ENCODE measurements around the gene CACNA2D1.

Gene CACNA2D1

DNA sequence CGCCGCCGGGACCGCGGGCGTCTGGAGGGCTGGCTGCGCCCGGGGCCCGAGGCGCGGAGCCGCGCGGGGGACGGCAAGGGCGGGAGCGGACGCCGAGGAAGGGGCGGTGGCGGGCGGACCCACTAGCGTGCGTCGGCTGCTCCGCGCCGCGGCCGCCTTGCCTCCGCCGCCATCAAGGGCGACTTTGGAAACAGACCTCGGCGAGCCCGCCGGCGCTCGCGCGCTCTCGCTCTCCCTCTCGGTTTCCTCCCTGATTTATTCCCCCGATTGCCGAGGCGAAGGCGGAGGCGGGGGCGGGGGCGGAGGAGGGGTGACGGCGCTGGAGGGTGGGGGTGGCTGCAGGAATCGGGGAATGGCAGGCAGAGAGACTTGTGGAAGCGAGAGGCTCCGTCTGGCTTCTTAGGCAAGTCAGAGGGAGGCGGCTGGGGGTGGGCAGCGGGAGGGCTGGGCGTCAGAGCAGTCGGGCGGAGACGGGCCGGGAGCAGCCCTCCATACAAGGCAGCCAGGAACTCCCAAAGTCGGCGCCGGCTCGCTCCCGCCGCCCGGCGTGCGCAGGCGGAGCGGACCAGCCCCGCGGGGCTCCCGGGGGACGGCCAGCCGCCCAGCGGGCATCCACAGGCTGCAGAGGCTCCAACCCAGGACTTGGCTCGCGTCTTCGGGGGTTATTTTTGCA is at the start of gene CACNA2D1:
CACNA2D1 (minus strand) TSS at position 231 of the 673 bp plus-strand sequence.
- DNase-seq, result no peak

DNA sequence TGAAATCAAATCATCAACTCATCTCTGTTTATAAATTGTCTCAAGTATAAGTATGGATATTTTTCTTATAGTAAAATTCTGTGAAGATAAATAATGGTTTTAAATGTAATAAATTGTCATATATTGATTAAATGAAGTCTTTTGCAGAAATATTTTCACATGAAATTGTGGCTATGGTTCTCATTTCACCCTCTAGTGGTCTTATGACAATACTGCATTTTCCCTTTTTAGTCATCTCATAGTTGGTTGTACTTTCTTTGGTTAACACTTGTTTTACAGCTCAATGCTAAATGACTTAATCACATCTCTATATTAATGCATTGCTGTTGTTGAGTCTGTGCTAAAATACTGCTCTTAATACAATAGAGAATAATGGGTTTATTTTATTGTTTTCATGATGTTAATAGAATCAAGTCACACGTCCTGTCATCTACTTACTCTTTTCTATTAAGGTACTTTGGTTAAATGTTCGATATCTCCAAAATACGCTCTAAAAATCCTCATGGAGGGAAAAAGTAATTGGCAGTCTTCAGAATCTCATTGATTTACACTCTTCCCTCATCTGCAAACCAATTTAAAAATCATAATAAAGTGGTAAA is 38.0 kb upstream of the CACNA2D1 start:
- DNase-seq, result no peak

DNA sequence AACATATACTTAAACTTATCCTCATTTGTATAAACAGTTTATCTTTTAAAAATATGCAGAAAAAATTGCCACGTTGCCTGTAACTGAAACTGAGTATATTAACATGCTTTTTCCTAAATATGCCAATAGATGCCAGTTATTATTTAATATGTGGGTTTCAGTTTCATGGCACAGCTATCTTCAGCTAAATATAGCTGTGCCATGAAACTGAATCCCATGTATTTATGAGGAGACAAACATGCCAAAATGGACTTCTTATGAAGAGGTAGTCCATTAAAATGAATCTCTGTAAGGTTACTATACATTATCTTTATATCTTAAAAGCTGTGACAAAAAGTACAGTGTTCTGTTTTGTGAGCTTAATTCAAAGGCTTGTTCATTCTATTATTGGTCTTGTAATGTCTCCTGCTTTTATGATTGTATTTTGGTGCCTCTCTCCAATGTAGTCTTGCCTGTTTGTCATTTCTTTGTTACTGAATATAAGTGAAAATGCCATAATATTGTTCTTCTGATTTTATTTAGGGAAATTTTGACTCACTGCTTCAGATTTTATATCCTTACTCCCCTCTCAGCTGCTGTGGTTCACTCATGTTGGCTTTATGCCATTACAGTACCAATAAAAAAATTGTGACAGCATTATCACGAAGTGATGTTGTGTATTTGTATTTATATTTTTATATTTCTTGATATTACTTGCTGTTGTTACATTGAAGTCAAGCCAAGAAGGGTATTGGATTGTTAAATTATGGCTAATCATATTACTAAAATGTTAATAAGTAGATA is 34.3 kb upstream of the CACNA2D1 start:
- DNase-seq, result no peak

DNA sequence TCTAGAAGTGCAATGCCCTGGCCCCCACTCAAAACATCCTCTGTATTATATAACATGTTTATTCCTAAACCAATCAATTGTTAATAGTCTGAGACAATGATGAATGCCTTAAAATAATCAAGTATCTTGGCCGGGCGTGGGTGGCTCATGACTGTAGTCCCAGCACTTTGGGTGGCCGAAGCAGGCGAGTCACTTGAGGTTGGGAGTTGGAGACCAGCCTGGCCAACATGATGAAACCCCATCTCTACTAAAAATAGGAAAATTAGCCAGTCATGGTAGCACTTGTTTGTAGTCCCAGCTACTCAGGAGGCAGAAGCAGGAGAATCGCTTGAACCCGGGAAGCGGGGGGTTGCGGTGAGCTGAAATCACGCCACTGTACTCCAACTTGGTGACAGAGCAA is 29.4 kb upstream of the CACNA2D1 start:
- DNase-seq, result no peak

DNA sequence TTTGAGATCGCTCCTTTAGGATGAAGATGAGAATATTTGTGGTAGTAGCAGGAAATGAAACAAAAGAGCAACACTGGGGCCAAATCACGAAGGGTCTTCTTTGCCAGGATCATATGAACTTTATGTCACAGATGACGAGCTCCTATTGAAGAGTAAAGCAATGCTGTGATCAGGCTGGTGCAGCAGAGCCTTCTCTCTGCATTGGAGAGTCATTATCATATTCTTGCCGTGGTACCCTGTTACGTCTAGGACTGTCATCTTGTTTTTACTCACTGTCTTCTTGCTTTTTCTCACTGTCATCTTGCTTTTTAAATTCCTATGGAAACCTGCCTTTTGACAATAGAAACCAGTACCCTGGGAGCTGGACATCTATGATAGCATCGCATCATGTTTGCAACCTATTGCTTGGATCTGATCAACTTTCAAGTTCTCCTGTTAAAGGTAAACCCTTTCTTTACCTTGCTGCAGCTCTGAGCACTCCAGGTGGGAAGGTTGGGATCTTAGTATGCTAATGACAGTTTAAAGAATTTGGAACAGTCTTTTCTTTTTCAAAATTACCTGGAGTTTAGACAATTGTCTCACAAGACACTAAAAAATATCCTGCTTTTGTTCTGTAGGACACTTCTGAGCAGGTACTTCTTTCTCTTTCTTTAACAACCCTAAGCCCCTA is 27.9 kb upstream of the CACNA2D1 start:
- no peak for DNase-seq

DNA sequence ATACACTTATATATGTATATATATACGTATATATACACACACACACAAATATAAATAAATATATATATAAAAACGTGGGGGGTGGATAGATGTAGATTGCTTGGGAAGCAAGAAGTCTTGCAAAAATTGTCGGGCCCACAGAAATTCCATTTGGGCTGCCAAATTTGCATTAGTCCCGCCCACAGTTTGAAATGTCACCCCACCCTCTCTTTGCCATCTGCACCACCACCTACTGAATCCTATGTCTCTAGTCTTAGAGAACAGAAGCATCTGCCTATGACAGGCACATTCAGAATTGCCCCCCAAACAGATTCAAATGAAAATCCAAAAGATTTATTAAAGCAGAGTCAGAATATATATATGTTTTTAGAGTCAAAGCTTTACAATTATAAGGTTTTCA is 25.6 kb upstream of the CACNA2D1 start:
- DNase-seq, result no peak

DNA sequence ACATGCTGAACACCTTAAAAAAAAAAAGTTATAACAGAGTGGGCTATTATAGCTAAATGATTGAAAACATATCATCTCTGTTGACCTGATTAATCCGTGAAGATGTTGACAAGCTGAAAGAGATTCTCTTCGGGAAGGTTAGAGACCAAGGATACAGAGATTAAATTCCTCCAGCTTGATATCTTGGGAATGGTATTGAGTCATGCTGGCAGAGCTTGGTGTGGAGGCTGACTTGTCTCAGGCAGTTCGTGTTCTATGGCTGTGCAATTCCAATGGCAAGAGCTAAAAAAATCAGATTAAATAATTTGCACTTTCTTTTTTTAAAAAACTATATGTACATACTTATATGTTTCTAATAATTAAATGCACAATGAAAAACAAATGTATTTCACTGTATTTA is 24.9 kb upstream of the CACNA2D1 start:
- no peak for DNase-seq

DNA sequence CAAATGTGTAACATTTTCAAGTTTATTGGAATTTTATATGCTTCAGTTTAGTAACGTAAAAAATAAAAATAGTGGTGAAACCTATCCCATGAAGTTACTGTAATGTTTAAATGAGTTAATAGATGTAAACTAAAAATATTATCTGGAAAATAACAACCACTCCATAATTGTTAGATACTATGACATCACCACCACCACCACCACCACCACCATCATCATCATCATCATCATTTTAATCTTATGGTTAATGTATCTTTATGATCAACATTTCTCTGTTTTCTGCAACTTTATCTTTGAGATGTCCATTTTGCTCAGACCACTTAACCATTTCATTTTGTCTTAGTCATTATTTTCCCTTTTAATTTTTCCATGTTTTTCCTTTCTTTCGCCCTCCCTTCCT is 23.4 kb upstream of the CACNA2D1 start:
- no peak for DNase-seq

DNA sequence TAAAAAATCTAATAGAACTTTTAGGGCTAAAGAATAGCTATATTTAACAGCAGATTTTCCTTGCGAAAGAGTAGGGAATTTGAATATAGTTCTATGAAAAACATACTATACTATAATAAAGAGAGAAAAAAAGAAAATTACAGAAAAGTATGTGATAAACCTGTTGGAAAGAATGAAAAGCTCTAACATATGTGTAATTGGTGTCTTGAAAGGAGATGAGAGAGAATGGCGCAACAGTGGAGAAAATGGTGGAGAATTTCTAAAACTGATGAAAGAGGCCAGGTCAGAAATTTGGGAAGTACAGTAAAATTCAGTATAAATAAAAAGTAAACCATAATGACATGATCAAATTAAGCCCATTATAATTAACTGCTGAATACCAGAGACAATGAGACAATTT is 20.8 kb upstream of the CACNA2D1 start:
- no peak for DNase-seq

DNA sequence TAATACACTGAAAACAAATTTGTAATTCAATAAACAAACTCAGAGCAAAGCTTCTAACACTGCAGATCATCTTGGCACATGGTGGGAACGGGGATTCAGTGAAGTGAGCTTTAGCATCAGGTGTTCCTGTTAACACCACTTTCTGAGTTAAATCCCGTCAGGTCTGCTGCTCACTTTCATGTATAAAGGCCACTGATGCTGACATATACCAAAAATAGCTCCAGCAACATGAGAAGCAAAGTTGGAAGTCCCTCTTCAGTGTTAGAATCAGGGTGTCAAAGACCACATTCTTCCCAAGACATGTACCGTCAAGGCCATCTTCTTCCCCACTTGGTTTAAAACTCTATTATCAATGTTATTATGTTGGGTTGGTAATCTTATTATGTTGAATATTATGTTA is 11.7 kb upstream of the CACNA2D1 start:
- no peak for DNase-seq

DNA sequence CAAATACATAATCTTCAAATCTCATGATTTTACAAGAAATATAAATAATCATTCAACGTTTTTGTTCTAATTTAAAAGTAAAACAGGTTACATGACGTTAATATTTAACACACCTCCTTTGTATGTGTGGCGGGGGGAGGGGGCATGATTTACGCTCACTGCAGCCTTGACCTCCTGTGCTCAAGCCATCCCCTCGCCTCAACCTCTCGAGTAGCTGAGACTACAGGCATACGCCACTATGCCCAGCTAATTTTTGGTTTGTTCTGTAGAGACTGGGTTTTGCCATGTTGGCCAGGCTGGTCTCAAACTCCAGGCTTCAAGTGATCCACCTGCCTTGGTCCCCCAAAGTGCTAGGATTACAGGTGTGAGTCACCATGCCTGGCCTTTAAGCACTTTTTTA is 7.2 kb upstream of the CACNA2D1 start:
- no peak for DNase-seq

DNA sequence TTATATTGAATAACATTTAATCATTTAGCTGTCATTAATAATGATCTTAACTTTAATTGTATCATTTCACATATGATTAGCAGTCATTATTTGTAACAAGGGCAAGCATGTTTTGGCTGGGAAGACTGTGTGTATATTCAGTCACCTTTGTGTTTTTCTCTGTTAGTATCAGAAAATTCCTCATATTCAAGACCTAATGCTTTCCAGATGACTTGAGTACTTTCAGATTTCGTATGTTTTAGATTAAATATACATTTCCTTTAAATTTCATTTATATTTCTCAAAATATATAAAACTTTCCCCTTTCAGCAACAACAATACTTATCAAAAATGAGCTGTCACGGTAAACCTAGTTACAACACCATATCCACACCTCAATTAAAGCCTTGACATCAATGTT is 6.3 kb upstream of the CACNA2D1 start:
- DNase-seq, result no peak

DNA sequence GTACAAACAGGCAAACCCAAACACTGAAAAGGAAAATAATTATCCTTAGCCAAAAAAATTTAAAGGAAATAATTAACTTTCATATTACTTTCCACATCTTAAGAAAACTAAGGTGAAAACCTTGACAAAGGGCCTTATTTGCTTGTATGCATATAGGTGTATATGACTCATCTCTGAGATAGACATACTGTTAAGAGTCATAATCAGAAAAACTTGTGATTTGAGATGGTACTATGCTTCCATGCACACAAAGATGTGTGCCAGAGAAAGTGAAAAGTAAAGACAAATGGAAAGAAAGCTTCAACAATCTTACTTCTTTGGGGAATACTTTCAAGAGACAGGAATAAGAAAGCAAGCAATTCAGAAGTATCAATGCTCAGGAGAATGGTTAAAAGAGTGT is 3.3 kb upstream of the CACNA2D1 start:
- DNase-seq, result no peak

DNA sequence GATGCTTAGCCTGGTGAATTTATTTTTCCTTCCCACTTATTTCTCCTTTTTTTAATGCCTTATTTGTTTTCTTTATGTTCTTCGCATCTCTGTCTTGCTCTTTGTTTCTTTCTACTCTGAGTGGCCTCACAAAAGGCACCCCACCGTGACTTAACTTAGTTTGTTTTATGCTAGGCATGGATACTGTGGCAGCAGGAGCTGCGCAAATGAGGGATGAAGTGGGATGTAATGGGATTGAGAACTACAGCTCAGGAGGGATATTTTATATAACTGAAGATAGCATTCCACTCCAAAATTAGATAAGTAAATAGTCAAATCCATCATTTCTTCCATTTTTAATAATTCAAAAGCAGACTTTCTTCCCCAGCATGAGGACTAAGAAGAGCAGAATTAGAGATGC is 1.7 kb upstream of the CACNA2D1 start:
- no peak for DNase-seq

DNA sequence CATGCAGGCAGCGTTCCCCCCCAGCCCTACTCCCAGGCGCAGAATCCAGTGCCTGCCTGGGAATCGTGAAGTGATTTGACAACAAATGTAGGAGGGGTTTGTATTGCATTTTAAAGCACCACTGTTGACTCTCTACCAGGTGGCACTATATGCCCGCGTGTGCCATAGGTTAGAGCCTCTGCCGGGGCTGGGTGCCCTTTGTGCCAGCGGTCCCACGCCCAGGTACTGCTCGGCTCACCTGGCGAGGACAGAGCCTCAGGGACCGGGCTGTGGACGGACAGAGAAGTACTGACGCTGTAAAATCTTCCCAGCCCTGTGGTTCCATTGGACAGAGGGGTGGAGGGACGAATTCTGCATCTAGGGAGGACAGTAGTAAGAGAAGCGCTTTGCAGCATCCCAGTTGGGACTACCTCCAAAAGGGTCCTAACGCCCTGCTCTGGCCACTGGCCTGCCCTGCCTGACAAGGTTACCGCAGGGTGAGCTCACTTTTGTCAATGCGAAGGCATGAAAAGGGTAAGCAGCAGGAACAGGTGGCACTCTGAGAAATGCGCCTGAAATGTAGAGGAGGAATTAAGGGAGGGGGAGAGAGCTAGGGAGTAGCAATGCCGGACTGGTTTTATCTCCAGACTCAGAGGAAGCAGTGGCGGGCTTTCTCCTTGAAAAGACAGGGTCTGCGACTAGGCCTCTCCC is 788 bp upstream of the CACNA2D1 start:
- no peak for DNase-seq

DNA sequence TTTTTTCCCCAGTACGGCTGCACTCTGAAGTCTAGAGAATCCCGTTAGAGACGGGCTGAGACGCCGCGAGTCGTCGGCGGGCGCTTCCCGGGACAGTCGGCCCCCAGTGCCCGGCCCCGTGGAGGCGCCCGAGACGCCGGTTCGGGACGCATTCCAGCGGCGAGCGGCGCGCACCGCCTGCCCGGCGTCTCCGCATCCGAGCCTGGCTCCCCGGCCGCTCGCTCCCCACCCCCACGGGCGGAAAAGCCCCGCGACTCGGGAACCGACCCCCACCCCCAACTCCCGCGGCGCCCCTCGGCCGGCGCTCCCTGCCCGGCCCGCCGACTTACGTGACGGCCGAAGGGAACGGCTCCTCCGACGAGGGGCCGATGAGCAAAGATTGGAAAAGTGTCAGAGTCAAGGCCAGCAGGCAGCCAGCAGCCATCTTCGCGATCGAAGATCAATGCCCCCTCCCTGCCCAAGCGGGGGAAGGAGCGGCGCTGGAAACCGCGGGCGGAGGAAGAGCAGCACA is 486 bp downstream of the CACNA2D1 start:
- no peak for DNase-seq

DNA sequence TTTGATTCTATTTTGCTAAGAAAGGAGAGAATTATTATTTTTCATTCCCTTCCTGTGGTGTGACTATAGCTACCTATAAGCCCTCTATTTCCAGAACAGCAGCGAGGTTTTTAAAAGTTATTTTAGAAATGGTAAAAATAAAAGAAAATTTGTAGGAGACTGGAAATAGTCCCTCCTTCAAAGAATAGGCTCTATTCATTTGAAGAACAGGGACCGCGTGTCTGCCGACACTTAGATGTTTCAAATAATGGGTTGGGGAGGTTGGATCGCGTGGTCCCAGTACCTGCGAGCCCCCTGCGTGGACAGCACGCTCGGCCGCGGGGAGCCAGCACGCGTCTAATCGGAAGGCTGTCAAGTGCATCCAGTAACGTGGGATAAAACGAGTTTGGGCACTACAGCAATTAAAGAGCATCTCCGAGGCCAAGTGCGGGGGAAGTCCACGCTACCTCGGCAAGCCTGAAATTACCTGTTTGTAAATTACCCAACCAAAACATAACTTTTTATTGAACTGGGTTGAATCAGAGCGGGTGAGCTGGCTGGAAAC is 1.0 kb downstream of the CACNA2D1 start:
- no peak for DNase-seq

DNA sequence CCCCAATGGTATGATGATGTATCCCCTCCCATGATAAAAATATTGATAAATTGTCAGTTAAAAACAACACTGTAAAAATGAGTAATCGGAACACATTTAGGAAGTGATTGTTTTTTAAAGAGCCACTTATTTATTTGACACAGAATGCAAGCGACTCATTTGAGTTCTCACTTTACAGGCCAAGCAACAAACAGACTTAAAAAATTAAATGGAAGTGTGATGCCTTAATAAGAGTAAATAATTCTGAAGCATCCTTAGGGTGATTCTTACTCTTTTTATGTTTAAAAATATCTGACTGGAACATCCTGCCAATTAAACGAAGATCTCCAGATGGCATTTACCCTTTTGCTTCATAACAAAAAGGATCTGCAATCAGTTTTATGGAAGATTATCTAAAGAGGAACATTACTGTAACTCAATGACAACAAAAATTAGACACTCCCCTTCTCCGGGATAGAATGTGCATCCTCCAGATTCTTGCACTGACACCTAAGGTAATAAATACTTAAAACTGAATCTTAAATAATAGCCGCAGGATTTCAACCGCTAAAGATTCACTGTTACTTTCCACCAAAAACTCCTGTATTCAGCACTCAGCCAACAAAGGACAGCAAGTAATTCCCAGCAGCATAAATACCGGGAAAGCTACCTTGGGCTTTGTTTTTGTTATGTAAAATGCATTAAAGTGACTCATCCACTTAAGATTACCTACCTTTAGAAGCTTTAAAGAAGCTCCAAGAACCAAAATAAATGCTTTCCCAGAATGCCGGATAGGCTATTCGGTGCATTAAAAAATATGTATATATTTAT is 1.7 kb downstream of the CACNA2D1 start:
- no peak for DNase-seq

DNA sequence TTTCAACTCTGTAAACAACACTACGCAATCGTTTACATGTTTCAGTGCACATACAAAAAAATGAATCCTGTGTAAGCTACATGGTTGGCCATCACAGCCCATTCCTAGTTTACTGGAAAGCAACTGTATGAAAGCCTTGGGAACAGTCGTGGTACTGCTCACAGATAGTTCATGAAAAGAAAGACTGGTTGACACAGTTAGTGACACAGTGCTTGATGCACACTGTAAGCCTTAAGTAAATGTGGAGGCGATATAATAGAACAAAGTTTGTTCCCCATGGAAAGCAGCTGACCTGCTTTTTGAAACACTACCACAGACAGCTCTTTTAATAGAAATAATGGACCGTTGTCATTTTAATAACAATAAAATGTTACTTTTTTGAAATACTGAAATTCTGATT is 5.1 kb downstream of the CACNA2D1 start:
- DNase-seq, result no peak

DNA sequence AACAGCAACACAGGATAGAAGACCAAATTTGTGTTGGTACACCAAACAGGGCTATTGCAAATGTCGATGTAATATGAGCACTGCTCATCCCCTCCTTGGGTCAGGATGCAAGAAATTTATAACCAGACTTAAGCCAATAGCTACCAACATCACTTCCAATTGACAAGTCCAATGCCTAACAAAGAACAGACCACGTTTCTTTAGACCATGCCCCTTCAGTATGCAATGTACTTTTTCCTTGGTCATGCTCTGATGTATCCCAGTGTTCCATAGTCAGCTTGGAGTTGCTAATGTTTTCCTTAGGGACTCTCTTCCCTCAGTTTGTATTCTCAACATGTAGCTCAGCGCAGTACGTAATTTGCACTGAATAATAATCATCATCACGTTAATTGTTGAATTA is 7.8 kb downstream of the CACNA2D1 start:
- DNase-seq, result no peak

DNA sequence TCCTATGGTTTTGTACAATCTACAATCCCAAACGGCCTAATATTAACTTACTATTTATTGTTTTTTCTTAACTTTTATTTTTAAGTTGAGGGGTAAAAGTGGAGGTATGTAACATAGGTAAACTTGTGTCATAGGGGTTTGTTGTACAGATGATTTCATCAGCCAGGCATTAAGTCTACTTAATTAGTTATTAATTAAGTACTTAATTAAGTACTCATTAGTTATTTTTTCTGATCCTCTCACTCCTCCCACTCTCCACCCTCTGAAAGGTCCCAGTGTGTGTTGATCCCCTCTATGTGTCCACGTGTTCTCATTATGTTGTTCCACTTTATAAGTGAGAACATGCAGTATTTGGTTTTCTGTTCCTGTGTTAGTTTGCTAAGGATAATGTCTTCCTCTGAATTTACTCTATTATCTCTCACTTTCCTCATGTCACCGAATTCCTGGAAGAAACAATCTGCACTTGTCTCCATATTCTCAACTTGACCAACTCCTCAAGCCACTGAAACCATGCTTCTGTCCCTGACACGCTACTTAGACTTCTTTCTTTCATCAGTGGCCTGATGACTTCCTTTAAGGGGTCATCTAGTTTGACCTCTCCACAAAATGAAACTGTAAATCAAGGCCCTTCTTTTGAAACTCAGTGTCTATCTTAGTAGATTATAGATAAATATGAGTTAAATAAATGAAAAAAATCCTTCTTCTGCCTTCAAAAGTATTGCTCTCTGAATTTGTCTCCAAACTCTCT is 9.1 kb downstream of the CACNA2D1 start:
- DNase-seq, result no peak

Data from activated T-cell treated with anti-CD3 and anti-CD28 coated beads, Interleukin-2, amount 50 U/mL, for 1 hour (primary cell).